GM12892 (cell line): ENCODE data around the gene SLC27A1.

Experiments
- POLR2A ChIP-seq: IDR thresholded peaks from 2 replicates; pipeline ENCODE4 v1.6.1; 2011; ENCODE audit warnings: low read depth, low read length, control low read depth
- POLR2AphosphoS5 ChIP-seq: IDR thresholded peaks from 2 replicates; pipeline ENCODE4 v1.6.1; 2011; ENCODE audit warnings: low read depth, low read length, control low read depth

DNA sequence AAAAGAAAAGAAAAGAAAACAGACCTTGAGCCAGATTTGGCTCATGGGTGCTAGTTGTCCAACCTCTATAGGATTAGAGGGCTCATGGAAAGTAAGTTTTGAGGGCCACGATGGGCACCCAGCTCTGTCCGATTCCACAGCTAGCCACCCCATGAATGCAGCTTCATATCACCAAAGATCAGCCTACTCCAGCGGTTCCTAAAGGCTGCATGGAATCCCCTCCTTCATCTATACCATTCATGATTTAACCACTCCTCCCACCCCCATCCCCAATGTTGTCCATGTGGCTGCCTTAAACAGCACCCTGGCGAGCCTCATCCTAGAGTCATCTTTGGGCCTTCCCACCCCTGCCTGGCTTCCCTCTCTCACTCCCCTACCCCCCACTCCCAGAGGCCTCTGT, 48.4 kb upstream of the SLC27A1 start:
- TF ChIP-seq POLR2A (no peak), POLR2AphosphoS5 (no peak)
